Epithelial cell of esophagus (primary cell): ENCODE data around the gene RHOBTB1.
"Not testable (repeated sequence)": the region's sequence is repeated elsewhere in the genome, so short reads cannot be mapped to it uniquely, and the experiment has no call there.

Source experiments
- DNase-seq: peaks from one replicate; pipeline ENCODE4 v3.0.0; 2010; ENCODE audit warnings: low read depth
- H3K4me3 ChIP-seq: 2 replicates; pipeline ENCODE4 v1.5.1; 2011; ENCODE audit warnings: mild to moderate bottlenecking, low read length, control low read depth
- CTCF ChIP-seq: IDR thresholded peaks from 2 replicates; pipeline ENCODE4 v1.5.1; 2011; ENCODE audit warnings: low read depth, mild to moderate bottlenecking, low read length, control low read depth, inconsistent platforms; ENCODE audit not compliant: insufficient read depth; ENCODE audit errors: missing control alignments

RHOBTB1 gene

DNA sequence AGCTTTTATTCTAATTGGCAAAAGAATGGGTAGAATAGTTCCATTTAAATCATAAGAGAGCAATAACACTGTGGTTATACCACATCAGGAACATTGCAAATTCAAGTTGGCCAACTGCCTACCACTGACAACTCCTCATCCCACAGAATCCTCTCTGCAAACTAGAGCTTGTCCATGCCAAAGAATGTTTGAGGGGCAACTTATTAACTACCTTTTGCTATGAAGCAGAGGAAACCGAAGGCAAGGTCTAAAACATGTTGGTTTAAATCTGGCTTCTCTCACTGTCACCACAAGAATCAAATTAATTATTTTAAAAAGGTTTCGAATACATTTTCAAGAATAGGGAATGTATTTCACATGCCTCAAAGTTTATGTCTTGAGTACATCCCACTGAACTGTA lies 36.0 kb downstream of the RHOBTB1 start:
- TF ChIP-seq CTCF, result no peak

GRCh38 chr10:60907236-60907635 lies 36.7 kb downstream of the RHOBTB1 start:
- no peak for DNase-seq
- no peak overlapping the region for H3K4me3 ChIP-seq
- TF ChIP-seq CTCF, result no peak

More for the DNA sequence above, 36.0 kb downstream of the RHOBTB1 start:
- DNase-seq, result no peak
- no peak overlapping the region for H3K4me3 ChIP-seq

DNA sequence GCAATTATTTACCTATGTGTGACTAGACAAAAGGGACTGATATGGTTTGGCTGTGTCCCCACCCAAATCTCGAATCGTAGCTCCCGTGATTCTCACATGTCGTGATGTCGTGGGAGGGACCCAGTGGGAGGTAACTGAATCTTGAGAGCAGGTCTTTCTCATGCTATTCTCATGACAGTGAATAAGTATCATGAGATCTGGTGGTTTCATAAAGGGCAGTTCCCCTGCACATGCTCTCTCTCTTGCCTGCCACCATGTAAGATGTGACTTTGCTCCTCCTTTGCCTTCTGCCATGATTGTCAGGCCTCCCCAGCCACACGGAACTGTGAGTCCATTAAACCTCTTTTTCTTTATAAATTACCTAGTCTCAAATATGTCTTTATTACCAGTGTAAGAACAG lies 37.2 kb downstream of the RHOBTB1 start:
- not testable (repeated sequence) for H3K4me3 ChIP-seq, DNase-seq

DNA sequence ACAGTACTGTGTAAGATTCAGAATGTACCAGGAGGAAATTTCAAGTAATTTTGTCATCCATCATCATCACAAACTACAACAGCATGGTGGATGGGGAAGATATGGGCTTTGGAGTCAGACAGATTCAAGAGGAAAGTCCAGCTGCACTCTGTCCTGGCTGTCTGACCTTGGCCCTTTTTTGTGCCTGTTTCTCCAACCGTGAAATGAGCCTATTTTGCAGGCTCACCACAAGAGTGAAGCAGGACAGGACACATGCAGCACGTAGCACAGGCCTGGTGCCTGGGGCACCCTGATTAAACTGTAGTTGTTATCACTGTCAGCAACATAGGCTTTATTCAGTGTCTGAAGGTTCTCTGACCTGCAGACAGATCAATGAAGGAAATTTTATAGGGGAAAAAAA lies 37.6 kb downstream of the RHOBTB1 start:
- no peak for TF ChIP-seq CTCF
- H3K4me3 ChIP-seq, result no peak overlapping the region
- no peak for DNase-seq

- no peak overlapping the region for H3K4me3 ChIP-seq
- no peak for DNase-seq
- TF ChIP-seq CTCF, result no peak
These were observed 38.4 kb downstream of the RHOBTB1 start for GRCh38 chr10:60905580-60905979.

GRCh38 chr10:60903096-60903495 lies 40.9 kb downstream of the RHOBTB1 start:
- TF ChIP-seq CTCF, result no peak
- H3K4me3 ChIP-seq, result no peak overlapping the region
- no peak for DNase-seq

DNA sequence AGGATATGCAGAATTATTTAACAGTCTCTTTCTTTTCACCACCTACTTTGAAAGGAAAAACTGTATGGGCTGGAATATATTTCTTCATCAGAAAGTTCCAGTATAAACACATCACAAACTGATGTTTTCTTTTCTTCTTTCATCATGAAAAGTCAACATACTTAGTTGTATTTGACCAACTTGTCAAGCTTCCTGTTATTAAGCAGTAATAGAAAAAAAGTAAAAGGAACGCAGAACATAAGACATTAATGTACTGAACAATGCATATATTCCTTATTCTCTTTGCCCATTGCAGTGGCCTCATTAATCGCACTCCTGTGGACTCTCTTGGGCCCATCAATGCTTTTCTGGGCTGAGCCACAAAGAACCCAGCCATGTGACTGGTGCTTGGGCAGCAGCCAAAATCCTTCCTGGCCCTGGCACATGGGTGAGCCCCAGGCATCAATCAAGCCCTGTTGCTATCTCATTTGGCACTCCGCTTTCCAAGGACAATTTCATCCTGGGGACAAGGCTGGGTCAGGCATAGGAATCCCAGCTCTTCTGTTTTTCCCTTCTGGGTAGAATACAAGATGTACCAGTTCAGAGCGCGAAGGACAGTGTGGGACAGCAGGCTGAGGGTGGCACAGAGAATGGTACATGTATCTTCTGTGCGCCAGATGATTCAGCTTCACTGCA lies 42.3 kb downstream of the RHOBTB1 start:
- H3K4me3 ChIP-seq, result no peak overlapping the region
- peak; percentile 8 for DNase-seq
- TF ChIP-seq CTCF, result no peak

DNA sequence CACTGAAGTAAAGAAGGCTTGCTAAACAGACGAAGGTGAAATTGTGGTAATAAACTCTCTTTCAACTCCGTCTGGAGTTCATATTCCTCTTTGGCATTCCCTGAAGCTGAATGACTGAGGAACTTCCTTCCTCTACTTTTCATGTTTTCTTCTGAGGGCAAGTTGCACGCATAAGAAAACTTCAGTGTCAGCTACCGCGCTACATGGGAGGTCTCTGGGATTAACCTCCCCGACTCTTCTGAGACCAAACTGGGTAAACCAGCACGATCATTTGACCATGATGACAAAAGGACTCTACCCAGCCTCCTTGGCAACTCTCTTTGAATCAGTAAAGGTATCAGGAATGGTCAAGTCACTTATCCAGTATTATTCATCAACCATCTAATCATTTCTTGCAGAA lies 44.7 kb downstream of the RHOBTB1 start:
- H3K4me3 ChIP-seq, result no peak overlapping the region
- TF ChIP-seq CTCF, result no peak
- no peak for DNase-seq
